ENCODE data around the gene PHLPP1.

PHLPP1 gene

GRCh38 chr18:62935994-62936393 lies 220.7 kb downstream of the PHLPP1 start:
- no peaks in the 10 kb centered on the region for H3K36me3 ChIP-seq (ENCODE audit: insufficient read depth)
- H3K79me2 ChIP-seq (ENCODE audit: insufficient read depth, low read depth) = no peaks in the 10 kb centered on the region
- H3K9ac ChIP-seq = no peak overlapping the region
- H4K20me1 ChIP-seq (ENCODE audit: insufficient read depth) = no peaks in the 10 kb centered on the region
- H2AFZ ChIP-seq (ENCODE audit: low read depth) = no peak overlapping the region
- H3K27me3 ChIP-seq (ENCODE audit: insufficient read depth, low read depth) = no peaks in the 10 kb centered on the region
- H3K4me1 ChIP-seq (ENCODE audit: low read depth, poor library complexity, severe bottlenecking) = peaks cover 28% of the 10 kb centered on the region
- no peak overlapping the region for H3K4me2 ChIP-seq
- no peak overlapping the region for H3K4me3 ChIP-seq (IDR thresholded peaks at IDR 0.05; ENCODE audit: insufficient read depth, low read depth, low read length)
- TF ChIP-seq CTCF (conservative IDR thresholded peaks at IDR 0.05; ENCODE audit: low read depth, low read length) = no peak
- H3K27ac ChIP-seq = no peak overlapping the region

GRCh38 chr18:62937065-62937464 lies 221.7 kb downstream of the PHLPP1 start:
- H3K27ac ChIP-seq = no peak overlapping the region
- H3K4me2 ChIP-seq = no peak overlapping the region
- no peaks in the 10 kb centered on the region for H4K20me1 ChIP-seq (ENCODE audit: insufficient read depth)
- H3K36me3 ChIP-seq (ENCODE audit: insufficient read depth) = no peaks in the 10 kb centered on the region
- no peaks in the 10 kb centered on the region for H3K79me2 ChIP-seq (ENCODE audit: insufficient read depth, low read depth)
- no peaks in the 10 kb centered on the region for H3K27me3 ChIP-seq (ENCODE audit: insufficient read depth, low read depth)
- H3K4me1 ChIP-seq (ENCODE audit: low read depth, poor library complexity, severe bottlenecking) = peaks cover 28% of the 10 kb centered on the region
- H3K4me3 ChIP-seq (IDR thresholded peaks at IDR 0.05; ENCODE audit: insufficient read depth, low read depth, low read length) = no peak overlapping the region
- no peak overlapping the region for H2AFZ ChIP-seq (ENCODE audit: low read depth)
- TF ChIP-seq CTCF (conservative IDR thresholded peaks at IDR 0.05; ENCODE audit: low read depth, low read length) = no peak
- H3K9ac ChIP-seq = no peak overlapping the region

GRCh38 chr18:62938006-62938405 lies 222.7 kb downstream of the PHLPP1 start:
- H3K4me3 ChIP-seq (IDR thresholded peaks at IDR 0.05; ENCODE audit: insufficient read depth, low read depth, low read length) = no peak overlapping the region
- H3K27me3 ChIP-seq (ENCODE audit: insufficient read depth, low read depth) = no peaks in the 10 kb centered on the region
- H3K9ac ChIP-seq = no peak overlapping the region
- peak overlapping the region; percentile 2; the same call in 1 of the 2 replicates for H3K27ac ChIP-seq
- H4K20me1 ChIP-seq (ENCODE audit: insufficient read depth) = no peaks in the 10 kb centered on the region
- TF ChIP-seq CTCF (conservative IDR thresholded peaks at IDR 0.05; ENCODE audit: low read depth, low read length) = no peak
- no peak overlapping the region for H2AFZ ChIP-seq (ENCODE audit: low read depth)
- no peaks in the 10 kb centered on the region for H3K79me2 ChIP-seq (ENCODE audit: insufficient read depth, low read depth)
- H3K36me3 ChIP-seq (ENCODE audit: insufficient read depth) = no peaks in the 10 kb centered on the region
- peaks cover 28% of the 10 kb centered on the region for H3K4me1 ChIP-seq (ENCODE audit: low read depth, poor library complexity, severe bottlenecking)
- H3K4me2 ChIP-seq = peak overlapping the region; percentile 11

GRCh38 chr18:62938487-62938886 lies 223.1 kb downstream of the PHLPP1 start:
- peaks cover 28% of the 10 kb centered on the region for H3K4me1 ChIP-seq (ENCODE audit: low read depth, poor library complexity, severe bottlenecking)
- H3K9ac ChIP-seq = no peak overlapping the region
- peak overlapping the region; percentile 11 for H3K4me2 ChIP-seq
- H3K79me2 ChIP-seq (ENCODE audit: insufficient read depth, low read depth) = no peaks in the 10 kb centered on the region
- H4K20me1 ChIP-seq (ENCODE audit: insufficient read depth) = no peaks in the 10 kb centered on the region
- TF ChIP-seq CTCF (conservative IDR thresholded peaks at IDR 0.05; ENCODE audit: low read depth, low read length) = no peak
- H3K27me3 ChIP-seq (ENCODE audit: insufficient read depth, low read depth) = no peaks in the 10 kb centered on the region
- H2AFZ ChIP-seq (ENCODE audit: low read depth) = no peak overlapping the region
- no peak overlapping the region for H3K4me3 ChIP-seq (IDR thresholded peaks at IDR 0.05; ENCODE audit: insufficient read depth, low read depth, low read length)
- peak overlapping the region; percentile 2; the same call in 1 of the 2 replicates for H3K27ac ChIP-seq
- no peaks in the 10 kb centered on the region for H3K36me3 ChIP-seq (ENCODE audit: insufficient read depth)

Measured in KMS-11 (cell line).